Kidney epithelial cell (primary cell): Measurements from ENCODE around the gene THAP8. TPM values are rescaled to one million over a fixed set of nuclear protein-coding genes. Genes with fewer than 3 reads are reported as not detected.

Experiments
- DNase-seq: peaks from one replicate; pipeline ENCODE4 v3.0.0-alpha.2; 2010; ENCODE audit warnings: low read depth
- H3K27me3 ChIP-seq: 2 replicates; pipeline ENCODE4 v1.6.0; 2011; ENCODE audit warnings: low read length; ENCODE audit not compliant: control insufficient read depth, insufficient read depth
- H3K36me3 ChIP-seq: 2 replicates; pipeline ENCODE4 v1.5.1; 2011; ENCODE audit warnings: low read length; ENCODE audit not compliant: control insufficient read depth, insufficient read depth
- H3K4me3 ChIP-seq: 2 replicates; pipeline ENCODE4 v1.5.1; 2011; ENCODE audit warnings: low read depth, mild to moderate bottlenecking, control low read depth, low read length
- CTCF ChIP-seq: IDR thresholded peaks from 2 replicates; pipeline ENCODE4 v1.5.1; 2011; ENCODE audit warnings: mild to moderate bottlenecking, moderate library complexity, low read length, control low read depth, inconsistent platforms; ENCODE audit not compliant: insufficient read depth, poor library complexity, severe bottlenecking
- total RNA-seq: library from RNA; depleted of rRNA; stranded (reverse); fragments of >200 nt; gene quantifications from 2 replicates; pipeline ENCODE4 v1.2.3, GENCODE V29; 2015

The THAP8 gene
- total RNA-seq, 1 donor from 2014 or later: 12.0 TPM

- Histone ChIP-seq H3K27me3 (no peaks in the 10 kb centered on the region), H3K36me3 (no peaks in the 10 kb centered on the region), H3K4me3 (peak within 1 kb of the TSS; percentile 80)
- peak; percentile 54 for DNase-seq
- TF ChIP-seq CTCF: no peak
Measured at GRCh38 chr19:35995048-35995993, 58.8 kb downstream of the THAP8 start, which contains the start of gene SDHAF1. SDHAF1 (plus strand) TSS chr19:35995188; CDS start chr19:35995275, 87 bp downstream.

- no peaks in the 10 kb centered on the region for H3K27me3 ChIP-seq
- TF ChIP-seq CTCF: no peak
- DNase-seq: no peak
- no peaks in the 10 kb centered on the region for H3K36me3 ChIP-seq
- H3K4me3 ChIP-seq: peak overlapping the region; percentile 80
Measured at GRCh38 chr19:35993923-35994598, 60.0 kb downstream of the THAP8 start.

- DNase-seq: no peak
- no peaks in the 10 kb centered on the region for H3K36me3 ChIP-seq
- no peaks in the 10 kb centered on the region for H3K27me3 ChIP-seq
- TF ChIP-seq CTCF: no peak
- no peak overlapping the region for H3K4me3 ChIP-seq
Measured at GRCh38 chr19:35992907-35993765, 60.9 kb downstream of the THAP8 start.

GRCh38 chr19:35991731-35992450 lies 62.2 kb downstream of the THAP8 start:
- no peak overlapping the region for H3K4me3 ChIP-seq
- peaks cover 7% of the 10 kb centered on the region for H3K27me3 ChIP-seq
- H3K36me3 ChIP-seq: no peaks in the 10 kb centered on the region
- no peak for TF ChIP-seq CTCF
- peak; percentile 45 for DNase-seq

GRCh38 chr19:35990771-35991730 lies 63.0 kb downstream of the THAP8 start:
- no peak for DNase-seq
- no peak overlapping the region for H3K4me3 ChIP-seq
- H3K36me3 ChIP-seq: no peaks in the 10 kb centered on the region
- no peak for TF ChIP-seq CTCF
- H3K27me3 ChIP-seq: peaks cover 15% of the 10 kb centered on the region
